HepG2 (cell line): ENCODE results near the gene ENG.

Source experiments
- ASH2L ChIP-seq: fragments of 300-600, 200-600 bp; sonication (generic); IDR thresholded peaks from 2 replicates; pipeline ENCODE4 v1.7.0; 2017; ENCODE audit warnings: low read depth, mild to moderate bottlenecking, moderate library complexity, mixed read lengths, low read length; ENCODE audit not compliant: insufficient read length
- GTF2F1 ChIP-seq: fragments of 150-350 bp; IDR thresholded peaks from 2 replicates; pipeline ENCODE4 v1.6.1; 2014; ENCODE audit warnings: low read length
- IRF2 ChIP-seq: IDR thresholded peaks from 2 replicates; pipeline ENCODE4 v1.6.1; 2018; ENCODE audit warnings: missing genetic modification reagents, missing compliant biosample characterization
- RAD21 ChIP-seq: fragments of 450-650 bp; formaldehyde crosslinking; IDR thresholded peaks from 2 replicates; pipeline ENCODE4 v1.5.0; 2020; ENCODE audit warnings: mild to moderate bottlenecking
- ZNF136 ChIP-seq: sonication (generic); formaldehyde crosslinking; IDR thresholded peaks from 2 replicates; pipeline ENCODE4 v1.8.1; 2022; ENCODE audit warnings: low read depth, mild to moderate bottlenecking, moderate library complexity, missing genetic modification reagents
- ZNF430 ChIP-seq: sonication (generic); formaldehyde crosslinking; IDR thresholded peaks from 2 replicates; pipeline ENCODE4 v1.9.0; 2021; ENCODE audit warnings: mild to moderate bottlenecking, missing genetic modification reagents
- ZNF546 ChIP-seq: sonication (generic); formaldehyde crosslinking; conservative IDR thresholded peaks from 2 replicates; pipeline ENCODE4 v1.8.1; 2023; ENCODE audit warnings: mild to moderate bottlenecking, missing genetic modification reagents

DNA sequence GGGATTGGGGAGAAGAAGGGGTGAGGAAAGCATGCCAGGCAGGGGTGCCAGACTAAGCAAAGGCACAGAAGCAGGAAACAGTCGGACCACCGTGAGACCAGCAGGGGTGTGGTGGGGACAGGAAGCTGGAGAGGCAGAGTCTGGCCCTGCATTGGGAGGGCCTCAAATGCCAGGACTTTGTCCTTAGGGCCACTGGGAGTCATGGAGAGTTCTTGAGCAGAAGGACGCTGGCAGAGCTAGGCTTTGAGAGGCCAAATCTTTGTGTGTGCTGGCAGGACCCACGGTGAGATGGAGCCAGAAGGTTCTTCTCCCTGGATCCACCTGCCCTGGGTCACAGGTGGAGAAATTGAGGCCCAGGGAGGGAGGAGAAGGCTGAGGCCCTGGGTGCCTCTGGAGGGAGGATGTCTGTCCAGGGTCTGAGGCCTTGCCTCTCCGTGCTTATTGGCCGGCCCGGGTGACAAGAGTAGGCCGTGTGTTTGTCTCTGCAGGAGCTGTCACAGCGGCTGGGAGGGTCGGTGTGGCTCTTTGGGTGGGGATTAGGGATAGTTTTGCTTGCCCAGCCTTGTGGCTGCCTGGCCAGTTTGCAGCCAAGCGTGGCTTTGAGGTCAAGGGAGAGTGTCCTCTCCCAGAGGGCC is 1.8 kb upstream of the ENG start:
- TF ChIP-seq ZNF546 (no peak), ZNF136 (CRISPR knock-in tag) (no peak), RAD21 (CRISPR knock-in tag) (no peak), GTF2F1 (no peak), ZNF430 (CRISPR knock-in tag) (no peak), ASH2L (no peak), IRF2 (no peak)
